NCI-H2196 treated with DMSO at 0.1 percent for 48 hours (cell line): Measurements from ENCODE around the gene KDELR3.

Experiments
- DNase-seq: peaks from one replicate; lab custom pipeline; 2025; ENCODE audit not compliant: unreplicated experiment; lab: John Stamatoyannopoulos, UW

The KDELR3 gene

GRCh38 chr22:38510416-38510970 is 42.6 kb downstream of the KDELR3 start:
- DNase-seq = no peak

- DNase-seq = no peak
Observed at GRCh38 chr22:38513063-38513462, 45.2 kb downstream of the KDELR3 start.

DNA sequence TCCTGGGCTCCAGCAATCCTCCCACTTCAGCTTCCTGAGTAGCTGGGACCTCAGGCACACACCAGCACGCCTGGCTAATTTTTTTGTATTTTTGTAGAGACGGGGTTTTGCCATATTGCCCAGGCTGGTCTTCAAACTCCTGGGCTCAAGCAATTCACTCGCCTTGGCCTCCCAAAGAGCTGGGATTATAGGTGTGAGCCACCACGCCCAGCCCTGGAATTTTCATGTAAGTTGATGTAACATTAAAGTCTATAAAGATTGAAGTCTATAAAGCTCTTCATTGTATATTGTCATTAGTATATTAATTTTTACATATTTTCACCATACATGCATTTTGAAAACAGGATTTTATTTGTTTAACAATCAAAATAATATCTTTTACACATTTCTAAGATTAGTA is 50.7 kb downstream of the KDELR3 start:
- DNase-seq = no peak

GRCh38 chr22:38519453-38520250 is 51.8 kb downstream of the KDELR3 start:
- no peak for DNase-seq

- no peak for DNase-seq
Observed at GRCh38 chr22:38523029-38523428, 55.1 kb downstream of the KDELR3 start.

GRCh38 chr22:38523479-38523878 is 55.6 kb downstream of the KDELR3 start:
- no peak for DNase-seq

DNA sequence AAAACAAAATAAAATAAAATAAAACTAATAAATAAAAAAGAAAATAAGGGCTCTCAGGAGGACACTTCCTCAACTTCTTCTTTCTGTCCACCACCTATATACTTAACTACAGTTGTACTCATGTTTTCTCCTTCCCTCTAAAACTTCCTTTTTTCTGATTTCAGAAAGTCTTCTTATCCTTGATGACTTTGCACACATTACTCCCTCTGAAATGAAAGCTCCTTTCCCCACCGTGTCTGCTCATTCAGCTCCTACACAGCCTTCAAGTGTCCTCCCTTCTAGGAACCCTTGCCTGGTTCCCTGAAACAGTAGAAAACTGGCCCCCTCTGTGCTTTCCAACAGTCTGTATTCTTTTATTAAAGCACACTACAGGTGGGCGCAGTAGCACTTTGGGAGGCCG is 56.5 kb downstream of the KDELR3 start:
- DNase-seq = no peak

DNA sequence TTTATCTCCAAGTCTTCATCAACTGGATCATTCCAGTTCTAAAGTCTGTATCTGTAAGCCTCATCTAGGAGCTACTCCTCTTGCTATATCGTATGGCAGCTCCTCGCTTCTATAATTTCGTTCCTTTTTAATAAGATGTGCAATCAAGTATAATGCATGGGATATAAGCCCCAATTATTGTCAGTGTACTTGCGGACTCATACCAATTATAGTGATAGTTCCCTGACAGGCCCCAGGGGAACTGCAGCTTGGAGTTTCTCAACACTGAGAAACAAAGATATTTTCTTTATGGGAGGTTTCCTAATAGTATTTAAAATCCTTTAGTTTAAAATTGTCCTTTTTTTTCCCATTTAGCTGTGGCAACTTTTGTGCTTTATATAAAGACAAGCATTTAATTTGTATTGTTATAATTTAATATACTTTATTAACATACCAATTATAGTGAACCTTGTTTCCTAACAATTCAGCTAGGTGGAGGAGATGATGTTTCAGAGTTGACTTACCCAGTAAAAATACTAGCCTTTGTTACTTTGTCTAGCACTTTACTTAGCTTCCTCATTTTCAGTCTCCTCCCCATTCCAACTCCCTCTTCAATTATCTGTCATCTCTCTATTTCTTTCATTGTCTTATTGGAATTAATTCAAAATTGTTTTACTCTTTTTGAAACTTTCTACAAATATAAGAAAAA is 63.5 kb downstream of the KDELR3 start:
- DNase-seq = no peak
